Measurements from ENCODE around the gene SRSF5. TPM values are rescaled to one million over a fixed set of nuclear protein-coding genes. Genes with fewer than 3 reads are reported as not detected.
A peak's percentile ranks its signal among the peaks of the same experiment; 100 is the strongest.

The SRSF5 gene
- total and polyA plus RNA-seq, 8 donors = 141 to 540 (median 329) TPM

DNA sequence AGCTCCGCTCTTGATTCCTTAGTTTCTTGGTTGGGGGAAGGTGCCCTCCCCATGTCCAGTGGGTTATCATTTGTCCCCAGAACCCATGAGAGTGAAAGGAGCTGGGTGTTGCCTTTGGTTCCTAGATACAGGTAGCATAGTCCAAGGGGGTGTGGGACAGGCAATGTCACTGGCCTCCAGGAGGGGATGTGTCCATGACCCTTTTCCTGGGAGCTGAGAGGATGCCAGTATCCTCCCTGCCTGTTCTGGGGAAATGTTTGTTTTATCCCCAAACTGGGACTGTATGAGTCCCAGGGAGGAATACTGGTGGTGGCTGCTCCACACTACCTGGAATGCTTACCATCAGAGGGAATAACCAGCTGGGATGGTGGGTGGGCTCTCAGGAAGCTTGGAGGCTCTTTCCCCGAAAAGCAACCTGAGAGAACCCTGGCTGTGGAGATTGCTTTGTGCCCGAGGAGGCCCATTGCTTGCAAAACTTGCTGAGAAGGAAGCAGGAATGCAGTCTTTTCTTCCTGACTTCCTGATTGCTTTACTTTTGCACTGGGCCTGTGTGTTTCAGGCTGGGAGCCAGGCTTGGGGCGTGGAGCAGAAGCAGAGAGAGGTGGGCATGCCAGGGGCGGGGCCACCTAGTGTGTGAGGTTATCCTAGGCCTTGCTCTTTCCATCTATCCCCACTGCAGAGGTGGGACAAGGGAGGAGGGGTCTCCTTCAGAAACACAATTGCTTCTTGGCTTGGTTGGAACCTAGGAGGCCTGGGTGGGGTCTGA lies 30.8 kb downstream of the SRSF5 start:
- TF ChIP-seq POLR2A (IDR thresholded peaks at IDR 0.05) (no peak), EP300 (IDR thresholded peaks at IDR 0.05) (no peak), POLR2AphosphoS5 (IDR thresholded peaks at IDR 0.05) (no peak)
- TF ChIP-seq, protein P1, sequence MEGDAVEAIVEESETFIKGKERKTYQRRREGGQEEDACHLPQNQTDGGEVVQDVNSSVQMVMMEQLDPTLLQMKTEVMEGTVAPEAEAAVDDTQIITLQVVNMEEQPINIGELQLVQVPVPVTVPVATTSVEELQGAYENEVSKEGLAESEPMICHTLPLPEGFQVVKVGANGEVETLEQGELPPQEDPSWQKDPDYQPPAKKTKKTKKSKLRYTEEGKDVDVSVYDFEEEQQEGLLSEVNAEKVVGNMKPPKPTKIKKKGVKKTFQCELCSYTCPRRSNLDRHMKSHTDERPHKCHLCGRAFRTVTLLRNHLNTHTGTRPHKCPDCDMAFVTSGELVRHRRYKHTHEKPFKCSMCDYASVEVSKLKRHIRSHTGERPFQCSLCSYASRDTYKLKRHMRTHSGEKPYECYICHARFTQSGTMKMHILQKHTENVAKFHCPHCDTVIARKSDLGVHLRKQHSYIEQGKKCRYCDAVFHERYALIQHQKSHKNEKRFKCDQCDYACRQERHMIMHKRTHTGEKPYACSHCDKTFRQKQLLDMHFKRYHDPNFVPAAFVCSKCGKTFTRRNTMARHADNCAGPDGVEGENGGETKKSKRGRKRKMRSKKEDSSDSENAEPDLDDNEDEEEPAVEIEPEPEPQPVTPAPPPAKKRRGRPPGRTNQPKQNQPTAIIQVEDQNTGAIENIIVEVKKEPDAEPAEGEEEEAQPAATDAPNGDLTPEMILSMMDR (IDR thresholded peaks at IDR 0.05) = no peak
- no peaks in the 10 kb centered on the region for H3K9me3 ChIP-seq
- intact Hi-C loops (cut with DNase I; ENCODE audit: low total_unique reads) = no loop called here
- H3K27me3 ChIP-seq = no peaks in the 10 kb centered on the region
- H3K4me3 ChIP-seq = no peak overlapping the region
- no peaks in the 10 kb centered on the region for H3K36me3 ChIP-seq
- peak; percentile 38 to 63 for DNase-seq
- H3K27ac ChIP-seq = peak overlapping the region in 3 of 5 donors; percentile 21 to 59 (median 49)
- H3K4me1 ChIP-seq = peaks cover 0 to 16% (median 3%) of the 10 kb centered on the region in 4 donors
- 43 to 68% (median 52%) methylated on average over 5 of the region's 5 CpGs for WGBS, 5 donors

DNA sequence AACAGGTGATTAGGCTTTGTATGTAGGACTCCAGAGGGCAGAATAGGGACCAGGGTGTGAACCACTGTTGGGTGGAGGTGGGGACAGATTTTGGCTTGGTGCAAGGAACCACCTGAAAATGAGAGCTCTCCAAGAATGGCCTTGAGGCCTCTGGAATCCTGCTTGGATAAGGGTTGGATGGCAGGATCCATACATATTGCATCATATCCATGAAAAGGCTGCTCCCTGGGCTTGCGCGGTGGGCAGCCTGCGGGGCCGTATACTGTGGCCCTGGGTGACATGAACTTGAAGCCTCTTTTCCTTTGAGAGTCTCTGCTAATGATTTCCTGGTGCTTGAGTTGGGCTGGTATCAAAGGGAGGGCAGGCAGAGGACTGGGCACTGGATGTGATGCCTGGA lies 31.4 kb downstream of the SRSF5 start:
- Histone ChIP-seq H3K4me3 (no peak overlapping the region), H3K4me1 (peaks cover 0 to 16% (median 3%) of the 10 kb centered on the region in 4 donors), H3K36me3 (no peaks in the 10 kb centered on the region), H3K27me3 (no peaks in the 10 kb centered on the region), H3K27ac (peak overlapping the region in 1 of 5 donors; percentile 59), H3K9me3 (no peaks in the 10 kb centered on the region)
- TF ChIP-seq, protein P1 (IDR thresholded peaks at IDR 0.05) = no peak
- TF ChIP-seq POLR2A (IDR thresholded peaks at IDR 0.05) (no peak), EP300 (IDR thresholded peaks at IDR 0.05) (no peak), POLR2AphosphoS5 (IDR thresholded peaks at IDR 0.05) (no peak)
- DNase-seq = no peak
- 95 to 98% (median 97%) methylated on average over 4 of the region's 4 CpGs for WGBS, 5 donors
- intact Hi-C loops (cut with DNase I; ENCODE audit: low total_unique reads) = no loop called here

DNA sequence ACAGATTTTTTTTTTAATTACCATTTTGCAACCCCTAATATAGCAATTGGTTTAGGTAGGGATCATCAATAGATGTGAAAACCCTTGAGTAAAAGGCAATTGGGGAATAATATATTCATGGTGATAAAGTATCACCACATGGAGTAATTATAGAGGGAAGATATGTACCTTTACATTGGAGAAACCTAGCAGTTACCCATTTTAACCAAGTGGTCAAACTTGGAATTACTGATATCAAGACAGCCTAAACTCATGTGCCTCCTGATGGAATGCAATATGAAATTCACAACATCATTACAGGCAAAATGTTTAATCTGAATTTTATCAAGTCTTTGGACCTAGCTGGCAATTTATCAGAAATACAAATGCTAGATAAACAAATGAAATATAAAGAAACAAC lies 36.8 kb downstream of the SRSF5 start:
- Histone ChIP-seq H3K36me3 (no peaks in the 10 kb centered on the region), H3K4me3 (no peak overlapping the region), H3K9me3 (no peaks in the 10 kb centered on the region), H3K27me3 (no peaks in the 10 kb centered on the region), H3K4me1 (no peaks in the 10 kb centered on the region), H3K27ac (no peak overlapping the region)
- TF ChIP-seq, protein P1 (IDR thresholded peaks at IDR 0.05) = no peak
- TF ChIP-seq POLR2AphosphoS5 (IDR thresholded peaks at IDR 0.05) (no peak), POLR2A (IDR thresholded peaks at IDR 0.05) (no peak), EP300 (IDR thresholded peaks at IDR 0.05) (no peak)
- no peak for DNase-seq
- intact Hi-C loops (cut with DNase I; ENCODE audit: low total_unique reads) = no loop called here

DNA sequence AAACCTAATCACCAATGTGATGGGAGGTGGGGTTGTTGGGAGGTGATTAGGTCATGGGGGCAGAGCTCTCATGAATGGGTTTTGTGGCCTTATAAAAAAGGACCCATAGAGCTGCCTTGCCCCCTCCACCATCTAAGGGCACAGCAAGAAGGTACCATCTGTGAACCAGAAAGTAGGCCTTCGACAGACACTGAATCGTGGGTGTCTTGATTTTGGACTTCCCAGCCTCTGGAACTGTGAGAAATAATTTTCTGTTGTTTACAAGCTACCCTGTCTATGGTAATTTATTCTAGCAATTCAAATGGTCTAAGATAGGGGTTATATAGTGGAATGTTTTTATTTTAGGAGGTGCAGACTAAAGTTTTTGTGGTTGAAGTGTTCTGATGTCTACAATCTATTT lies 38.0 kb downstream of the SRSF5 start:
- Histone ChIP-seq H3K4me1 (peaks cover 0 to 6% (median 0%) of the 10 kb centered on the region in 4 donors), H3K27ac (no peak overlapping the region), H3K36me3 (no peaks in the 10 kb centered on the region), H3K9me3 (no peaks in the 10 kb centered on the region), H3K27me3 (no peaks in the 10 kb centered on the region), H3K4me3 (no peak overlapping the region)
- DNase-seq = no peak
- intact Hi-C loops (cut with DNase I; ENCODE audit: low total_unique reads) = no loop called here
- 88 to 98% (median 92%) methylated on average over 2 of the region's 2 CpGs for WGBS, 5 donors
- TF ChIP-seq POLR2A (IDR thresholded peaks at IDR 0.05) = no peak
- TF ChIP-seq EP300 (IDR thresholded peaks at IDR 0.05) = no peak
- no peak for TF ChIP-seq POLR2AphosphoS5 (IDR thresholded peaks at IDR 0.05)
- TF ChIP-seq, protein P1 (IDR thresholded peaks at IDR 0.05) = no peak
